GM12878 (cell line): ENCODE results near the gene MAPRE2.

Experiments used
- CBX5 ChIP-seq: sonication (generic); IDR thresholded peaks from 2 replicates; pipeline ENCODE4 v1.6.1; 2016; ENCODE audit warnings: low read depth, moderate library complexity, mild to moderate bottlenecking, inconsistent platforms
- EZH2 ChIP-seq: IDR thresholded peaks from 2 replicates; pipeline ENCODE4 v1.6.1; 2012; ENCODE audit warnings: low read depth, mild to moderate bottlenecking, control low read depth, inconsistent platforms, low read length, borderline replicate concordance; ENCODE audit not compliant: control insufficient read depth
- KDM1A ChIP-seq: fragments of 200-600 bp; sonication (generic); IDR thresholded peaks from 2 replicates; pipeline ENCODE4 v1.6.1; 2016; ENCODE audit warnings: borderline replicate concordance
- MXI1 ChIP-seq: fragments of 150-350 bp; IDR thresholded peaks from 2 replicates; pipeline ENCODE4 v1.6.1; 2011; ENCODE audit warnings: low read depth, mild to moderate bottlenecking, inconsistent platforms, low read length, improper control_type of control experiment
- RAD21 ChIP-seq: IDR thresholded peaks from 2 replicates; pipeline ENCODE4 v1.6.1; 2011; ENCODE audit warnings: mild to moderate bottlenecking, low read depth, low read length, moderate library complexity; ENCODE audit not compliant: insufficient read depth
- YBX1 ChIP-seq: fragments of 450-650 bp; IDR thresholded peaks from 2 replicates; pipeline ENCODE4 v1.6.1; 2016; ENCODE audit warnings: antibody characterized with exemption
- ZNF24 ChIP-seq: fragments of 450-650 bp; IDR thresholded peaks from 2 replicates; pipeline ENCODE4 v1.6.1; 2017; ENCODE audit warnings: antibody characterized with exemption, mild to moderate bottlenecking

DNA sequence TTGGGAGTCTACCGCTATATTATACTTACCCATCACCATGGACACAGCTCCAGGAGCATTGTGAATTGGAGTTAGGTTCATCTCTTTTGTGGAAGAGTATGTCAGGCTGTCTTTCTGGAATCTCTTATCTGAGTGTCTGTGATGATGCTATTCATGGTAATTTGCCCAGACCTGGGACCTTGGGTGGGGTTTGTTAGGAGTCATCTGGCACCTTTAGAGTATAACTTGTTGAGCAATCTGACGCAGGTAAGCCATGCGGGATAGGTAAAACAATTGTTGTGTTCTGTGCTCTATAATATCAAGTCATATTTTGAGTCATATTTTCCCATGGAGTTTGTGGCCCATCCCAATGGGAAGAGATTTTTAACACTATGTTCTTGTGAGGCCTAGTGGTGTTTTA is 49.7 kb upstream of the MAPRE2 start:
- TF ChIP-seq KDM1A: no peak
- TF ChIP-seq CBX5: no peak
- no peak for TF ChIP-seq YBX1
- no peak for TF ChIP-seq EZH2
- TF ChIP-seq RAD21: no peak
- TF ChIP-seq ZNF24: no peak
- no peak for TF ChIP-seq MXI1
